ENCODE data around the gene HHAT. TPM values are rescaled to one million over a fixed set of nuclear protein-coding genes. Genes with fewer than 3 reads are reported as not detected.

Gene HHAT
- polyA plus RNA-seq, 3 donors: 1.1 to 1.6 (median 1.5) TPM

- H3K79me2 ChIP-seq (ENCODE audit: insufficient read depth, low read length): no peaks in the 10 kb centered on the region
- peak overlapping the region; percentile 58 for H3K4me2 ChIP-seq (replicated peaks; ENCODE audit: extremely low read depth, low read length, poor library complexity, severe bottlenecking)
- H2AFZ ChIP-seq (ENCODE audit: insufficient read depth, low read depth, low read length, poor library complexity, severe bottlenecking): peak overlapping the region; percentile 53
- H3K36me3 Mint-ChIP-seq: no peaks in the 10 kb centered on the region
- intact Hi-C loops (cut with micrococcal nuclease): loop anchor here in 1 of 2 donors (10.0 kb wide), 1 partner anchor 1571 kb away; no protein-coding TSS in a partner anchor
- H3K4me3 Mint-ChIP-seq: peak overlapping the region in 1 of 2 donors; percentile 61
- H3K9ac ChIP-seq (ENCODE audit: insufficient read depth, low read length, poor library complexity, severe bottlenecking): peak overlapping the region; percentile 42
- DNase-seq: peak; percentile 61 to 76 (median 63)
- H3K27ac ChIP-seq (ENCODE audit: low read depth in 1 of 2, low read length in 2 of 2): peak overlapping the region in 1 of 2 donors; percentile 83
- no peaks in the 10 kb centered on the region for H4K20me1 ChIP-seq (ENCODE audit: insufficient read depth, low read length)
- no CpG with 5 or more reads among the region's 9 CpGs for WGBS (ENCODE audit: insufficient coverage)
- H3K27me3 ChIP-seq (ENCODE audit: control insufficient read depth in 2 of 2, insufficient read depth in 2 of 2, low read length in 2 of 2): no peaks in the 10 kb centered on the region
- peaks cover 18 to 33% of the 10 kb centered on the region in 2 donors for H3K4me1 ChIP-seq (ENCODE audit: control insufficient read depth in 1 of 2, insufficient read depth in 2 of 2, low read length in 2 of 2)
- peak overlapping the region in 1 of 3 experiments; percentile 41 for H3K4me3 ChIP-seq (replicated peaks in 1 of 3; ENCODE audit: low read depth in 2 of 3, low read length in 3 of 3)
- no peaks in the 10 kb centered on the region for H3K9me3 ChIP-seq (replicated peaks in 1 of 2; ENCODE audit: control insufficient read depth in 1 of 2, insufficient read depth in 1 of 2, low read length in 2 of 2)
- H3K36me3 ChIP-seq (replicated peaks in 1 of 2; ENCODE audit: control insufficient read depth in 1 of 2, insufficient read depth in 2 of 2, low read length in 2 of 2): no peaks in the 10 kb centered on the region
- peaks cover 25% of the 10 kb centered on the region for H3K4me1 Mint-ChIP-seq
- peak overlapping the region; percentile 52 to 89 (median 79) for H3K27ac Mint-ChIP-seq
- H3K9me3 Mint-ChIP-seq: no peaks in the 10 kb centered on the region
- H3K27me3 Mint-ChIP-seq (ENCODE audit: low read depth in 3 of 3): no peaks in the 10 kb centered on the region
- TF ChIP-seq, protein P1, sequence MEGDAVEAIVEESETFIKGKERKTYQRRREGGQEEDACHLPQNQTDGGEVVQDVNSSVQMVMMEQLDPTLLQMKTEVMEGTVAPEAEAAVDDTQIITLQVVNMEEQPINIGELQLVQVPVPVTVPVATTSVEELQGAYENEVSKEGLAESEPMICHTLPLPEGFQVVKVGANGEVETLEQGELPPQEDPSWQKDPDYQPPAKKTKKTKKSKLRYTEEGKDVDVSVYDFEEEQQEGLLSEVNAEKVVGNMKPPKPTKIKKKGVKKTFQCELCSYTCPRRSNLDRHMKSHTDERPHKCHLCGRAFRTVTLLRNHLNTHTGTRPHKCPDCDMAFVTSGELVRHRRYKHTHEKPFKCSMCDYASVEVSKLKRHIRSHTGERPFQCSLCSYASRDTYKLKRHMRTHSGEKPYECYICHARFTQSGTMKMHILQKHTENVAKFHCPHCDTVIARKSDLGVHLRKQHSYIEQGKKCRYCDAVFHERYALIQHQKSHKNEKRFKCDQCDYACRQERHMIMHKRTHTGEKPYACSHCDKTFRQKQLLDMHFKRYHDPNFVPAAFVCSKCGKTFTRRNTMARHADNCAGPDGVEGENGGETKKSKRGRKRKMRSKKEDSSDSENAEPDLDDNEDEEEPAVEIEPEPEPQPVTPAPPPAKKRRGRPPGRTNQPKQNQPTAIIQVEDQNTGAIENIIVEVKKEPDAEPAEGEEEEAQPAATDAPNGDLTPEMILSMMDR (IDR thresholded peaks at IDR 0.05): peak; percentile 89
Measured at GRCh38 chr1:210373878-210374599, 45.3 kb downstream of the HHAT start.

DNA sequence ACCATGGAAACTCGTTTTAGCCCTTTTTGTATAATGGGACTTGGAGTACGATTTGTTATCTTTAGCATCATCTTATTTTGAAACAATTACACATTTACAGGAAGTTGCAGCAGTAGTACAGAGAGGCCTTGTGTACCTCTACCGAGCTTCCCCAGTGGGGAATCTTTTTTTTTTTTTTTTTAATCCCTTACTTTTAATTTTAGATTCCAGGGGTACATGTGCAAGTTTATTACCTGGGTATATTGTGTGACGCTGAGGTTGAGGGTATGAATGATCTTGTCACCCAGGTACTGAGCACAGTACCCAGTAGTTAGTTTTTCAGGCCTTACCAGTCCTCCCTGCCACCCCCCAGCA lies 45.9 kb downstream of the HHAT start:
- intact Hi-C loops (cut with micrococcal nuclease): loop anchor here in 1 of 2 donors (10.0 kb wide), 1 partner anchor 1570 kb away; no protein-coding TSS in a partner anchor
- Histone ChIP-seq H3K79me2 (ENCODE audit: insufficient read depth, low read length) (no peaks in the 10 kb centered on the region), H3K9me3 (replicated peaks in 1 of 2; ENCODE audit: control insufficient read depth in 1 of 2, insufficient read depth in 1 of 2, low read length in 2 of 2) (no peaks in the 10 kb centered on the region), H3K27ac (ENCODE audit: low read depth in 1 of 2, low read length in 2 of 2) (peak overlapping the region; percentile 8 to 83), H3K9ac (ENCODE audit: insufficient read depth, low read length, poor library complexity, severe bottlenecking) (no peak overlapping the region), H2AFZ (ENCODE audit: insufficient read depth, low read depth, low read length, poor library complexity, severe bottlenecking) (peak overlapping the region; percentile 53), H3K4me3 (replicated peaks in 1 of 3; ENCODE audit: low read depth in 2 of 3, low read length in 3 of 3) (peak overlapping the region in 1 of 3 experiments; percentile 41), H4K20me1 (ENCODE audit: insufficient read depth, low read length) (no peaks in the 10 kb centered on the region), H3K4me2 (replicated peaks; ENCODE audit: extremely low read depth, low read length, poor library complexity, severe bottlenecking) (peak overlapping the region; percentile 58), H3K27me3 (ENCODE audit: control insufficient read depth in 2 of 2, insufficient read depth in 2 of 2, low read length in 2 of 2) (no peaks in the 10 kb centered on the region), H3K36me3 (replicated peaks in 1 of 2; ENCODE audit: control insufficient read depth in 1 of 2, insufficient read depth in 2 of 2, low read length in 2 of 2) (no peaks in the 10 kb centered on the region), H3K4me1 (ENCODE audit: control insufficient read depth in 1 of 2, insufficient read depth in 2 of 2, low read length in 2 of 2) (peaks cover 18 to 33% of the 10 kb centered on the region in 2 donors)
- no CpG with 5 or more reads among the region's 4 CpGs for WGBS (ENCODE audit: insufficient coverage)
- H3K9me3 Mint-ChIP-seq: no peaks in the 10 kb centered on the region
- no peaks in the 10 kb centered on the region for H3K36me3 Mint-ChIP-seq
- peak overlapping the region in 1 of 2 donors; percentile 61 for H3K4me3 Mint-ChIP-seq
- no peaks in the 10 kb centered on the region for H3K27me3 Mint-ChIP-seq (ENCODE audit: low read depth in 3 of 3)
- peaks cover 25% of the 10 kb centered on the region for H3K4me1 Mint-ChIP-seq
- TF ChIP-seq, protein P1 (IDR thresholded peaks at IDR 0.05): peak; percentile 51
- H3K27ac Mint-ChIP-seq: peak overlapping the region; percentile 72 to 89 (median 79)
- no peak for DNase-seq
